Measurements from ENCODE around the gene ITGA2.

The ITGA2 gene

GRCh38 chr5:53066088-53066487, 76.9 kb downstream of the ITGA2 start:
- no peak for DNase-seq

DNA sequence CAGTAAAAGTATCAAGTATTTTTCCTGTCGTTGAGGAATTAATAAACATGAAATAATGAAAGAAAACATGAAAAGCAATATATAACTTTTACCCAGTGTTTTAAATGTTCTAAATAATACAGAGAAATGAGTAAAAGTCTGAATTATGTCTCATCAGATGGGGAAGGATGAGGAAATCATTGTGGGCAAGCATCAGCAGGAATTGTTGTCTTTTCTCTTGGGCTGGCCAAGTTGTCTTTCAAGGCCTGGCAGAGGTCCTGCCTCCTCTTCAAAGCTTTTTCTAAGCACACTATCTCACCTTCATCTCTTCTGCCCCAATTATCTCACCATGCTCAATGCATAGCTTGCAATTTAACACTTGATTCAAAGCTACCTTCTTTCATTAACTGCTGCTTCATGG, 78.5 kb downstream of the ITGA2 start:
- no peak for DNase-seq

GRCh38 chr5:53068291-53068836, 79.2 kb downstream of the ITGA2 start:
- DNase-seq, result no peak

DNA sequence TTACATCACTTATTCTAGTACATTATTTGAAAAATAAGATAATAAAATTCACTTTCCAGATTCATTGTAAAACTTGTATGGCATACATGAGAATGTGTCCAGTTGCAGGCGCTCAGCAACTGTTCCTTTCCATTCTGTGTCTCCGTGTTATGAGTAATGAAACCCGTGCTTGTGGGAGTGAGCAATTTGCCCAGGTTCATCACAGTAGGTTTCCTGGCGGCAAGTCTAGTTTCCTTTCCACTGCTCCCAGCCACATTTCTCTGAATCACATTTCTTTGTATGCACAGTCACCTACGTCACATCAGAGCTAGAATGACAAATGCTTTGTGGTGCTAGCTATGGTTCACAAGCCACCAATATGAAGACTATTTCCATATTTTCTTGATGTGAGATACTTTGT, 80.5 kb downstream of the ITGA2 start:
- DNase-seq, result no peak

DNA sequence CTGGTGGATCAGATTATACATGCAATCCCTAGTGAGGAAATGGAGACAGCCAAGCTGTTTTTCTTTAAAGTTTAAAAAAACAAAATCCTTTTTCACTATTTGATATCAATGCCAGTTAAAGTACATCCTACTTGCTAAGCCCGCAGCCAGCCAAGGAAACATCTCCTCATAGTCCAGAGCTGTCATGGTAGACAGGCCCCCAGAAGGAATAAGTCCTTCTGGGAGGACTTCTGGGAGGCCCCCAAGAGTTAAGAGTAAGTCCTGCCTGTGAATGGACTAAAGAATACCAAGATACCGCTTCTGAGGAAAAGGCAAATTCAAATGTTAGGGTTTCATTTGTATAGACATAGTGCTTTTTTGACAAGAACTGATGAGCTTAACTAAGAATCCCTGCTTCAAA, 82.1 kb downstream of the ITGA2 start:
- no peak for DNase-seq

DNA sequence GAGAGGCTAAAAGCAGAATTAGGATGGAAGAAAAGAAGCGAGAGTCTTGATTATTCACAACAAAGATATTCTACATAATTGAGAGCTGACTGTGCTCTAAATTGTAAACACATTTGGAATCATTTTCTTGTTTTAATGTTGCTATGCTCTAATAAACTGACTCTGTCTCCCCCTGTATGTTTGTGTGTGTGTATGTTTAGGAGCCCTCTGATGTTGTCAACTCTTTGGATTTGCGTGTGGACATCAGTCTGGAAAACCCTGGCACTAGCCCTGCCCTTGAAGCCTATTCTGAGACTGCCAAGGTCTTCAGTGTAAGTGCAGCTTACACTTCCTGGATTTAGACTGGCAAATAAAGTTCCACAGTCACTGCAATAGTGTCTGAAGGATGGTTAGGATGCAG, 82.6 kb downstream of the ITGA2 start:
- DNase-seq, result no peak

DNA sequence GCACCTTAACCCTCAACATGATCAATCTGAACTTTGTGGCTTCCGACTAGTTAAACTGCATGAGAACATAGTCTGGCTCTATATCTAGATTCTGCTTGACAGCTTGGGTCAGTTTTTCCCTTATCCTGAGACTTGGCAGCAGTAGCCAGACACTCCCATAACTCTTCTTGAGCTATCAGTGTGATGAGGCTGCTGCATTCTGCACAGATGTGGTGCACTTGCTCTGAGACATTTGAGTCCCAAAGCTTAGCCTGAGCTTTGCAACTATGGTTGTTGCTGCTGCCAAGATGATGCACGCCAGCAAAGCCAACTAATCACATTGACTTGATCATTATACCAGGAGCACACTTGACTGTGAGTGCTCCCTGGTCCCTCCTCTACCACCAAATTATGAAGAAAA, 84.2 kb downstream of the ITGA2 start:
- DNase-seq, result no peak

- no peak for DNase-seq
Measured at GRCh38 chr5:53076014-53076583, 86.9 kb downstream of the ITGA2 start.

DNA sequence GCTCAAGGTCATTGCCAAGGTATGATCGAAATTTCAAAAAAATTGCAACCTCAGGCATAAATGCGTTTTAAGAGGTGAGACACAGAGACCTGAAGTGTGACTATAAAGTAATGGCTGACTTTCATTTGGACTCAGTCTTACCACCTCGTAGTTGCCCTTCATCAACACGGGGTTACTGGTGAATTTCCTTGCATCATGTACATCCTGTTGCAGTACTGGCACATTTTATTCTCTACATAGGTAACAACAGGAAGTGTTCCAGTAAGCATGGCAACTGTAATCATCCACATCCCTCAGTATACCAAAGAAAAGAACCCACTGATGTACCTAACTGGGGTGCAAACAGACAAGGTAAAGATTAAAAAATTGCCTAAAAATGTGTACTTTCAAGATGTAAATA, 91.1 kb downstream of the ITGA2 start:
- DNase-seq, result no peak

DNA sequence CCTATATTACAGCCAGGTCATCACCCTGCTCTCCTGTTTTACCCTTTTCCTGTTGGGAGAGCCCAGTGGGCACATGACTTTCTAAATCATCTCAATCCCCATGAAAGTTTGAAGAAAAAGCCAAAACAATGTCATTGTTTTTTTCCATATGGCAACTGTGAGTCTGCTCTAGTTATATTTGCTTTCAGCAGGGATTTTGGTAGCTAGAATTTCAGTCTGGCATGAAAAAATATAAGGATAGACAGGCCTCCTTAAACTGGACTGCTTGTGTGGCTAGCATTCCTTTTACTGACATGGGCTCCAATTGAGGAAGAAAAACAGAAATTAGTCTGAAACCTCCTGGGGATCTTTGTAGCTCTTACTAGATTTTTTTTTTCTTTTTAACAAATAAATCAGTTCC, 94.8 kb downstream of the ITGA2 start:
- no peak for DNase-seq

DNA sequence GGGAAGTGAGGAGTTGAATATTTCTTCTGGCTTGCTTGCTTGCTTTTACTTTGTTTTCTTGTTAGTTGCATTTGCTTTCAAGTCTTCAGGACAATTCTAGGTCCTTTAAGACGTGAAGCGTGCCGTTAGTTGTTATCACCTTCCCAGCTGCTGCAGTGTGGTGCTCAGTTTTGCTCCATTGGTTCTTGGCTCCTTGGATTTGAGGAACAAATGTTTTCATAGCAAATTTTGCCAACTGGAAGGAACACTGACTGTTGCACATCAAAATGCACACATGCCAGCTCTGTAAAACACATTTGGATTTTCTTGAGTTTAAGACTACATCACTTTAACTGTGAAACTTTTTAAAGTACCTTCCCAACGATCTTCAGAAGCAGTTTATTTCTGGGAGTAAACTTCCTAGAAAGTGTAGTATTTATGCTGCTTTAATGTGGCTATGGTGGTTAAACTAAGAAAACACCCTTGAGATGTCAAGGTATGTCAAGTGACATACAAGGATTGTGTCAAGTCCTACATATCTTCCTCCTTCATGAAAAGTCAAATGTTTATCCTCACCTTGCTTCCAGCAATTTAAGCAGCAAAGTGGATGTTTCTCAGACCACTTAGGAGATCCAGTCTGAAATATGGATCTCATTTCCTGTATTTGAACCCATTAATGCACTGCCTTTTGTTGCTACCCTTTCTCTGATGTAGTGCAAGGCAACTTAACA, 95.5 kb downstream of the ITGA2 start:
- DNase-seq, result no peak

DNA sequence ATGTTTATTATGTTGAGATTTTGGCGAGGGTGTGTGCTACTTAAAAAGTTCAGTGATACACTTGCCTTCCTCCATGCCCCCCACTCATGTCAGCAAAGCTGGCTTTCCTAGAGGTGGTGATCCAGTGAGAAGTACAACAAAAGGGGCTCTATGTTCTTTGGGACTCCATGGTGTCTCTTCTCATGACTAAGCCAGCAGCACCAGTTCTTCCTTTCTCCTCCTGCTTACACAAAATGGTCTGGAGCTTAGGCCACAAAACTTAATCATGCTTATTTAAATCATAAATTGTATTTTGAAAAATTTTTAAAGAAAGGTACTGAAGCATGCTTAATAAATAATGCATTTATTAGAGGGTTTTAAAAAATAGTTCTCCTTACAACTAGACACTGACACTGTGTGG, 98.0 kb downstream of the ITGA2 start:
- DNase-seq, result no peak

- DNase-seq, result no peak
Measured at GRCh38 chr5:53087621-53088121, 98.5 kb downstream of the ITGA2 start.

DNA sequence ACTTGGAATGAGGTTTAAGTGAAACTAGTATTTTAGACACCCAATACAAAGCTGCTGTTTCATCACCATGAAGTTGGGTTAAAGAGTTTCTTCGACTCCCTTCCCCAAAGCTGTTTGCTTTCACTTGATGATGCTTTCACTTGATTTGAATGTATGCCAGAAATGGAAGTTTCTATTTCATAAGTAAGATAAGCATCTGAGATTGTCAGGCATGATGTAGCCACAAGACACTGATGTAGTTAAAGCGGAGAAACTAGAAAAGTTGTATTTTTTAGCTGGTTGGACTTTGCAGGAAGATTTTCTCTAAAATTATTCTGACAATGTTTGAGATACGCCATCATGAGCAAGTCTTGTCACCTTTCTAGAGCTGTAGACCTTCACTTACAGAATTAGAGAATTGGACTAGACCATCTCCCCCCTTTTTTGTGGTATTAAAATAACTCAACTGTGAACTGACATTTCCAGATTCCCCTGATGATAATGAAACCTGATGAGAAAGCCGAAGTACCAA, 100.4 kb downstream of the ITGA2 start:
- no peak for DNase-seq

GRCh38 chr5:53090229-53090628, 101.1 kb downstream of the ITGA2 start:
- no peak for DNase-seq

DNA sequence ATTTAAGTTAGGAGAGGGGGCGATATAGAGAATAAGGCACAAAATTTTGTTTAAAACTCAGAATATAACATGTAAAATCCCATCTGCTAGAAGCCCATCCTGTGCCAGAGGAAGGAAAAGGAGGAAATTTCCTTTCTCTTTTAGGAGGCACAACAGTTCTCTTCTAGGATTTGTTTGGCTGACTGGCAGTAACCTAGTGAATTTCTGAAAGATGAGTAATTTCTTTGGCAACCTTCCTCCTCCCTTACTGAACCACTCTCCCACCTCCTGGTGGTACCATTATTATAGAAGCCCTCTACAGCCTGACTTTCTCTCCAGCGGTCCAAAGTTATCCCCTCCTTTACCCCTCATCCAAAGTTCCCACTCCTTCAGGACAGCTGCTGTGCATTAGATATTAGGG, 102.1 kb downstream of the ITGA2 start:
- DNase-seq, result no peak

GRCh38 chr5:53092242-53092641, 103.1 kb downstream of the ITGA2 start:
- no peak for DNase-seq

DNA sequence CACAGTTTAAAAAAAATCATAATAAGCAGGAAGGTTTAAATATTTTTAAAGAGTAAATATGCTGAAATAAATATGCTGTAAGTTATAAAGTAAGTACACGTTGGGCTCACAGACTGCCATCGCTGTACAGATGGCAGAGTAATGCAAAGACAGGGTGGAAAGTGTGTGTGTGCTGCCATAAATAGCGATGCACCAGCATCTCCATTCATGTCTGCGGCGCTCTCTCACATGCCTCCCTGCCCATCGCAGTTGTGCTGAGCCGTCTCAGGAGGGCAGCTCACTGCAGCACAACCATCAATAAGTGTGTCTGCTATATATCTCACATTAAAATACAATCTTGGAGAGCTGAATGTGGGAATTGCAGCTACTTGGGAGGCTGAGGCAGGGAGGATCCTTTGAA, 106.1 kb downstream of the ITGA2 start:
- no peak for DNase-seq

DNA sequence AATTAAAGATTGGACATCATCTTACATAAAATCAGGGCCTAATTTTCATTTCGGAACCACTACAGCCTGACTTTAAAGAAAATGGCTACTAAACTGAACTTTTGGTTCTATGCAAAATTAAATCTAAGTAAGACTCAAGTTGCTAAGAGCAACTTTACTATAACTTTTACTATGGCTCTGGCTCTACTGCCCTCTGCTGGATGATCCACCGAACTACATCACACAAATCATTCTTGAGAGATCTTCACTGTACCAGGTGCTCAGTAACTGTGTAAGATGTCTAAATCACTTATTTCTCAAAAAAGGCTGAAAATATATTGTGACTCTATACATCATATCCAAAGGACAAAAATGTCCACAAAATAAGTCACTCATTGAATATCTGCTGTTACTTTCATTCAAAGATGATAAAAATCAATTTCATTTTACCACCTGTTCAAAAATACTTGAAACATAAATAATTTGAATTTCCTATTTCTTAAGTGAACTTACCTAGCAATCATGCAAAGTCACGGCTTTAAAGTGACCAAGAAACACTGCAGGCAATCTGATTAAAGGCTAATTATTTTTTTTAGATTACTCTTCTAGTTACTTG, 106.9 kb downstream of the ITGA2 start:
- DNase-seq, result peak; percentile 27

GRCh38 chr5:53099546-53099945, 110.4 kb downstream of the ITGA2 start:
- DNase-seq, result no peak

- DNase-seq, result no peak
Measured at GRCh38 chr5:53100606-53101005, 111.5 kb downstream of the ITGA2 start.

GRCh38 chr5:53105611-53106300, 116.6 kb downstream of the ITGA2 start:
- DNase-seq, result no peak

DNA sequence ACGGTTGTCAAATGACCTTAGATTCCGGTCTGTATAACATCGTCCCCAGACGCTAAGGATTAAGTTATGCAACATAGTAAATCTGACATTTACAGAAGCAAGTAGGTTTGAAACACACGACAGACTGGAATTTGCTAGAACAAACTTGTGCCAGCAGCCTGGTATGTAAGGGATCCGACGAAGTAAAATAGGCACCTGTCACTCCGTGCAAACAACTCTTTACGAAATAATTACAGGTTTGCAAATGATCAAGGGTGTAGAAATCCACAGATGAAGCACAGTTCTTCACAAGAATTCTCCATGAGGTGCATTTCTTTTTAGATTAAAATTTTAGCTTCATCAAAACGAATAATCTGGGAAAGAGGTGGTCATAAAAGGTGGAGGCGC, 119.9 kb downstream of the ITGA2 start:
- DNase-seq, result no peak
